Smooth muscle cell (in vitro differentiated cells): Measurements from ENCODE around the gene NXPH2. TPM values are rescaled to one million over a fixed set of nuclear protein-coding genes. Genes with fewer than 3 reads are reported as not detected.

ENCODE experiments used
- DNase-seq: peaks from one replicate; lab custom pipeline; 2025; ENCODE audit not compliant: unreplicated experiment; lab: John Stamatoyannopoulos, UW
- H2AFZ ChIP-seq: fragments of 200-600 bp; sonication (generic); 2 replicates; pipeline ENCODE4 v1.6.0; 2016; ENCODE audit warnings: antibody characterized with exemption, low read depth, mild to moderate bottlenecking
- H3F3A ChIP-seq: fragments of 200-600 bp; sonication (generic); 2 replicates; pipeline ENCODE4 v1.6.0; 2017; ENCODE audit warnings: antibody characterized with exemption, low read depth
- H3K27ac ChIP-seq: fragments of 200-600 bp; sonication (generic); 2 replicates; pipeline ENCODE4 v1.5.1; 2016; ENCODE audit warnings: low read depth, mild to moderate bottlenecking
- H3K27me3 ChIP-seq: fragments of 200-600 bp; sonication (generic); 2 replicates; pipeline ENCODE4 v1.6.1; 2016; ENCODE audit warnings: low read depth, mild to moderate bottlenecking
- H3K36me3 ChIP-seq: fragments of 200-600 bp; sonication (generic); 2 replicates; pipeline ENCODE4 v1.5.1; 2016; ENCODE audit warnings: low read depth
- H3K4me1 ChIP-seq: fragments of 200-600 bp; sonication (generic); 2 replicates; pipeline ENCODE4 v1.5.1; 2016; ENCODE audit warnings: low read depth
- H3K4me2 ChIP-seq: fragments of 200-600 bp; sonication (generic); 2 replicates; pipeline ENCODE4 v1.6.0; 2016; ENCODE audit warnings: mild to moderate bottlenecking
- H3K4me3 ChIP-seq: fragments of 200-600 bp; sonication (generic); 2 replicates; pipeline ENCODE4 v1.5.1; 2016; ENCODE audit warnings: mild to moderate bottlenecking
- H3K79me2 ChIP-seq: fragments of 200-600 bp; sonication (generic); 2 replicates; pipeline ENCODE4 v1.6.0; 2016; ENCODE audit warnings: low read depth, mild to moderate bottlenecking
- H3K9ac ChIP-seq: fragments of 200-600 bp; sonication (generic); 2 replicates; pipeline ENCODE4 v1.6.0; 2016; ENCODE audit warnings: low read depth
- H3K9me3 ChIP-seq: fragments of 200-600 bp; sonication (generic); replicated peaks from 2 replicates; pipeline ENCODE4 v1.5.1; 2016; ENCODE audit warnings: low read depth
- H4K20me1 ChIP-seq: fragments of 200-600 bp; sonication (generic); 2 replicates; pipeline ENCODE4 v1.6.0; 2016; ENCODE audit warnings: low read depth
- CTCF ChIP-seq: fragments of 200-600 bp; sonication (generic); IDR thresholded peaks from 2 replicates; pipeline ENCODE4 v1.5.1; 2017; ENCODE audit warnings: borderline replicate concordance, mild to moderate bottlenecking, antibody characterized with exemption; ENCODE audit not compliant: insufficient read depth, poor library complexity, severe bottlenecking
- WGBS: methylation state at CpG from one replicate; pipeline ENCODE4 v1.1.7; 2016; ENCODE audit warnings: low lambda C conversion rate; 5-methylcytosine and 5-hydroxymethylcytosine counted together
- polyA plus RNA-seq: library from polyadenylated mRNA; unstranded; fragments of >200 nt; fragmentation: Nextera tagmentation; extraction: Ambion mirVana; gene quantifications from 2 replicates; pipeline ENCODE4 v1.2.1, GENCODE V29; 2016
- total RNA-seq: library from RNA; depleted of rRNA; stranded (reverse); fragments of >200 nt; gene quantifications from 2 replicates; pipeline ENCODE4 v1.2.3, GENCODE V29; 2014

The NXPH2 gene
- total and polyA plus RNA-seq, 2 experiments from 2014 or later: not detected

- H4K20me1 ChIP-seq: no peaks in the 10 kb centered on the region
- TF ChIP-seq CTCF: no peak
- no peaks in the 10 kb centered on the region for H3K27me3 ChIP-seq
- 94% methylated on average over 7 of the region's 7 CpGs for WGBS
- H3K36me3 ChIP-seq: no peaks in the 10 kb centered on the region
- no peak overlapping the region for H3K27ac ChIP-seq
- DNase-seq: no peak
- H3F3A ChIP-seq: no peaks in the 10 kb centered on the region
- no peak overlapping the region for H3K9ac ChIP-seq
- peaks cover 22% of the 10 kb centered on the region for H3K4me1 ChIP-seq
- no peak overlapping the region for H2AFZ ChIP-seq
- H3K4me2 ChIP-seq: no peak overlapping the region
- H3K79me2 ChIP-seq: no peaks in the 10 kb centered on the region
- H3K9me3 ChIP-seq: no peaks in the 10 kb centered on the region
- H3K4me3 ChIP-seq: no peak overlapping the region
Observed at GRCh38 chr2:138723196-138723987, 56.8 kb downstream of the NXPH2 start.

- H3K4me2 ChIP-seq: no peak overlapping the region
- no peak overlapping the region for H2AFZ ChIP-seq
- peaks cover 22% of the 10 kb centered on the region for H3K4me1 ChIP-seq
- no peaks in the 10 kb centered on the region for H3F3A ChIP-seq
- no peaks in the 10 kb centered on the region for H3K9me3 ChIP-seq
- no peak overlapping the region for H3K9ac ChIP-seq
- no peaks in the 10 kb centered on the region for H4K20me1 ChIP-seq
- no peaks in the 10 kb centered on the region for H3K36me3 ChIP-seq
- no peaks in the 10 kb centered on the region for H3K79me2 ChIP-seq
- 93% methylated on average over 4 of the region's 4 CpGs for WGBS
- no peak overlapping the region for H3K4me3 ChIP-seq
- no peaks in the 10 kb centered on the region for H3K27me3 ChIP-seq
- DNase-seq: no peak
- no peak overlapping the region for H3K27ac ChIP-seq
- no peak for TF ChIP-seq CTCF
Observed at GRCh38 chr2:138722316-138722715, 57.9 kb downstream of the NXPH2 start.

- Histone ChIP-seq H4K20me1 (no peaks in the 10 kb centered on the region), H3K4me3 (no peak overlapping the region), H3K4me1 (peaks cover 22% of the 10 kb centered on the region), H3F3A (no peaks in the 10 kb centered on the region), H3K9me3 (no peaks in the 10 kb centered on the region), H3K27ac (no peak overlapping the region), H3K9ac (no peak overlapping the region), H2AFZ (no peak overlapping the region), H3K27me3 (no peaks in the 10 kb centered on the region), H3K36me3 (no peaks in the 10 kb centered on the region), H3K4me2 (no peak overlapping the region), H3K79me2 (no peaks in the 10 kb centered on the region)
- no peak for DNase-seq
- TF ChIP-seq CTCF: no peak
- 73% methylated on average over 11 of the region's 11 CpGs for WGBS
Observed at GRCh38 chr2:138720035-138720838, 60.0 kb downstream of the NXPH2 start.
